Measurements from ENCODE around the gene SF3A2. TPM values are rescaled to one million over a fixed set of nuclear protein-coding genes. Genes with fewer than 3 reads are reported as not detected.

The SF3A2 gene
- total RNA-seq, 1 donor from 2014 or later = 156 TPM

DNA sequence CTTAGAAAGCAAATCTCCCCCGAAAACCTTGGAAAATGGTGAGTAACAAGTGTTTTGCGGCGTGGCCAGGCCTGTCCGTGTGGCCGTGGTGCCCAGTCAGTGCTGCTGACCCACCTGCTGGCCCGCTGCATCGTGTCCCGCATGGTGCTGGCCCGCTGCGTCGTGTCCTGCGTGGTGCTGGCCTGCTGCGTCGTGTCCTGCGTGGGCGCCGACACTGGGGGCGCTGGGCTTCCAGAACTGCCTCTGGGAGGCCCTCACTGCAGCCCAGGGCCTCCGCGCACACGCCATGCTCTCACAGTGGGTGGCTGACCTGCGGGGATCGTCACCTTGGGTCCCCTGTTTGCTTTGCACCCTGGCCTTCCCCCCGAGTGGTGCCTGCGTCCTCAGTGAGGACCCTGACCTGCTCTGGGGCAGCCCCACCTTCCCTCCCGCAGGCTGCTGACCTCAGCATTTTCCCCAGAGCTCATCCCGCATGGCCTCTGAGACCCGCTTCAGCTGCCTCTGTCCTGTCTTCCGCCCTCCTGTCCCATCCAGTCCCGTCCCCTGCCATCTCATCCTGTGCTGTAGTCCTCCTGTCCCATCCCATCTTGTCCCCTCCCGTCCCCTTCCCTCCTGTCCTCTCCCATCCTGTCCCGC lies 11.1 kb upstream of the SF3A2 start:
- TF ChIP-seq, protein P1, sequence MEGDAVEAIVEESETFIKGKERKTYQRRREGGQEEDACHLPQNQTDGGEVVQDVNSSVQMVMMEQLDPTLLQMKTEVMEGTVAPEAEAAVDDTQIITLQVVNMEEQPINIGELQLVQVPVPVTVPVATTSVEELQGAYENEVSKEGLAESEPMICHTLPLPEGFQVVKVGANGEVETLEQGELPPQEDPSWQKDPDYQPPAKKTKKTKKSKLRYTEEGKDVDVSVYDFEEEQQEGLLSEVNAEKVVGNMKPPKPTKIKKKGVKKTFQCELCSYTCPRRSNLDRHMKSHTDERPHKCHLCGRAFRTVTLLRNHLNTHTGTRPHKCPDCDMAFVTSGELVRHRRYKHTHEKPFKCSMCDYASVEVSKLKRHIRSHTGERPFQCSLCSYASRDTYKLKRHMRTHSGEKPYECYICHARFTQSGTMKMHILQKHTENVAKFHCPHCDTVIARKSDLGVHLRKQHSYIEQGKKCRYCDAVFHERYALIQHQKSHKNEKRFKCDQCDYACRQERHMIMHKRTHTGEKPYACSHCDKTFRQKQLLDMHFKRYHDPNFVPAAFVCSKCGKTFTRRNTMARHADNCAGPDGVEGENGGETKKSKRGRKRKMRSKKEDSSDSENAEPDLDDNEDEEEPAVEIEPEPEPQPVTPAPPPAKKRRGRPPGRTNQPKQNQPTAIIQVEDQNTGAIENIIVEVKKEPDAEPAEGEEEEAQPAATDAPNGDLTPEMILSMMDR (IDR thresholded peaks at IDR 0.05; ENCODE audit: unreplicated experiment) = no peak
- no peaks in the 10 kb centered on the region for H3K27me3 Mint-ChIP-seq
- H3K4me3 Mint-ChIP-seq (ENCODE audit: low read depth) = no peak overlapping the region
- peaks cover 6% of the 10 kb centered on the region for H3K36me3 Mint-ChIP-seq (ENCODE audit: insufficient read depth)
- no peaks in the 10 kb centered on the region for H3K9me3 Mint-ChIP-seq (ENCODE audit: low read depth)
- DNase-seq (ENCODE audit: low spot score, unreplicated experiment) = no peak
- no peaks in the 10 kb centered on the region for H3K4me1 Mint-ChIP-seq (ENCODE audit: low read depth)
- H3K27ac Mint-ChIP-seq = no peak overlapping the region

DNA sequence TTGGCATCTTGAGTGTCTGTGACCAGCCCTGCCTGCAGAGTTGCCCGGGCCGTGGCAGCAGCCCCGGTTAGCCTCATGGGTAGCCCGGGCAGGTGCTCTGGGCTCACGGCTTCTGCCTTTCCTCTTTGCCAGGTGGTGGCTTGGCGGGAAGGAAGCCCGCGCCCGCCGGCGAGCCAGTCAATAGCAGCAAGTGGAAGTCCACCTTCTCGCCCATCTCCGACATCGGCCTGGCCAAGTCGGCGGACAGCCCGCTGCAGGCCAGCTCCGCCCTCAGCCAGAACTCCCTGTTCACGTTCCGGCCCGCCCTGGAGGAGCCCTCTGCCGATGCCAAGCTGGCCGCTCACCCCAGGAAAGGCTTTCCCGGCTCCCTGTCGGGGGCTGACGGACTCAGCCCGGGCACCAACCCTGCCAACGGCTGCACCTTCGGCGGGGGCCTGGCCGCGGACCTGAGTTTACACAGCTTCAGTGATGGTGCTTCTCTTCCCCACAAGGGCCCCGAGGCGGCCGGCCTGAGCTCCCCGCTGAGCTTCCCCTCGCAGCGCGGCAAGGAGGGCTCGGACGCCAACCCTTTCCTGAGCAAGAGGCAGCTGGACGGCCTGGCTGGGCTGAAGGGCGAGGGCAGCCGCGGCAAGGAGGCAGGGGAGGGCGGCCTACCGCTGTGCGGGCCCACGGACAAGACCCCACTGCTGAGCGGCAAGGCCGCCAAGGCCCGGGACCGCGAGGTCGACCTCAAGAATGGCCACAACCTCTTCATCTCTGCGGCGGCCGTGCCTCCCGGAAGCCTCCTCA lies 10.4 kb upstream of the SF3A2 start:
- Mint-ChIP-seq H3K4me1 (ENCODE audit: low read depth) (no peaks in the 10 kb centered on the region), H3K4me3 (ENCODE audit: low read depth) (no peak overlapping the region)

GRCh38 chr19:2226840-2227360 lies 9.7 kb upstream of the SF3A2 start:
- no peak overlapping the region for H3K27ac Mint-ChIP-seq
- H3K27me3 Mint-ChIP-seq = no peaks in the 10 kb centered on the region
- H3K4me1 Mint-ChIP-seq (ENCODE audit: low read depth) = no peaks in the 10 kb centered on the region
- peaks cover 6% of the 10 kb centered on the region for H3K36me3 Mint-ChIP-seq (ENCODE audit: insufficient read depth)
- TF ChIP-seq, protein P1 (IDR thresholded peaks at IDR 0.05; ENCODE audit: unreplicated experiment) = no peak
- H3K9me3 Mint-ChIP-seq (ENCODE audit: low read depth) = no peaks in the 10 kb centered on the region
- no peak overlapping the region for H3K4me3 Mint-ChIP-seq (ENCODE audit: low read depth)
- no peak for DNase-seq (ENCODE audit: low spot score, unreplicated experiment)

More for the DNA sequence above, 10.4 kb upstream of the SF3A2 start:
- TF ChIP-seq, protein P1 (IDR thresholded peaks at IDR 0.05; ENCODE audit: unreplicated experiment) = no peak
- no peak for DNase-seq (ENCODE audit: low spot score, unreplicated experiment)
- Mint-ChIP-seq H3K27me3 (no peaks in the 10 kb centered on the region), H3K27ac (no peak overlapping the region), H3K9me3 (ENCODE audit: low read depth) (no peaks in the 10 kb centered on the region), H3K36me3 (ENCODE audit: insufficient read depth) (peaks cover 6% of the 10 kb centered on the region)

- Mint-ChIP-seq H3K36me3 (ENCODE audit: insufficient read depth) (peaks cover 6% of the 10 kb centered on the region), H3K4me1 (ENCODE audit: low read depth) (no peaks in the 10 kb centered on the region), H3K4me3 (ENCODE audit: low read depth) (no peak overlapping the region), H3K27ac (no peak overlapping the region), H3K27me3 (no peaks in the 10 kb centered on the region), H3K9me3 (ENCODE audit: low read depth) (no peaks in the 10 kb centered on the region)
- DNase-seq (ENCODE audit: low spot score, unreplicated experiment) = no peak
- TF ChIP-seq, protein P1 (IDR thresholded peaks at IDR 0.05; ENCODE audit: unreplicated experiment) = no peak
These were observed 9.0 kb upstream of the SF3A2 start for GRCh38 chr19:2227415-2228156.
